A549 treated with dexamethasone at 1 μM for 4 hours (cell line): ENCODE data around the gene FUBP1. TPM values are rescaled to one million over a fixed set of nuclear protein-coding genes. Genes with fewer than 3 reads are reported as not detected.

Experiments
- total RNA-seq: library from RNA; stranded (reverse); fragments of 200-300 nt; extraction: Qiagen RNA extraction; gene quantifications from 5 replicates; pipeline ENCODE4 v1.2.3, GENCODE V29; 2022

Gene FUBP1
- 98.2 to 120 TPM (median 112 TPM) in 5 replicates for total RNA-seq

GRCh38 chr1:77978969-77979876, at the start of gene FUBP1:
TSS of gene FUBP1 (minus strand) at chr1:77979072. CDS start at chr1:77979004, 68 bp downstream.

GRCh38 chr1:78004719-78005447, 26.0 kb upstream of the FUBP1 start, which contains the start of gene DNAJB4:
TSS of gene DNAJB4 (plus strand) at chr1:78004939. CDS start at chr1:78005111, 172 bp downstream.

Other genes with a start within 250 kb of the FUBP1 start
- 15.1 to 22.0 TPM (median 18.6 TPM) in 5 replicates for gene USP33, start 219.2 kb downstream of the FUBP1 start, total RNA-seq
- 4.7 to 8.7 TPM (median 7.5 TPM) in 5 replicates for gene MIGA1, start 199.4 kb downstream of the FUBP1 start, total RNA-seq
- 7.1 to 11.9 TPM (median 9.8 TPM) in 5 replicates for gene NEXN, start 90.4 kb downstream of the FUBP1 start, total RNA-seq
- 38.3 to 48.4 TPM (median 45.0 TPM) in 5 replicates for gene DNAJB4, start 25.9 kb upstream of the FUBP1 start, total RNA-seq
- gene GIPC2, start 66.9 kb upstream of the FUBP1 start, total RNA-seq: 0.05 TPM in 2 of 5 replicates, not detected in the others